Esophagus muscularis mucosa (tissue), 4 donors: ENCODE results near the gene UBE4B.

Source experiments
- CTCF ChIP-seq, 3 experiments: fragments of 200-600 bp in 2 of 3; fragments of 450-650 bp in 1 of 3; sonication (generic) in 2 of 3; IDR thresholded peaks; one replicate each; pipeline ENCODE4 v1.5.1; 2017 to 2019; ENCODE audit warnings: antibody characterized with exemption in 3 of 3, mild to moderate bottlenecking in 2 of 3, moderate library complexity in 1 of 3
- EP300 ChIP-seq: sonication (generic); formaldehyde crosslinking; IDR thresholded peaks from one replicate; pipeline ENCODE4 v1.6.1; 2017; ENCODE audit warnings: antibody characterized with exemption
- POLR2A ChIP-seq: fragments of 450-650 bp; IDR thresholded peaks from one replicate; pipeline ENCODE4 v1.6.1; 2017; ENCODE audit warnings: antibody characterized with exemption, moderate library complexity, mild to moderate bottlenecking, low read depth
- POLR2AphosphoS5 ChIP-seq, 2 donors: sonication (generic); formaldehyde crosslinking; IDR thresholded peaks; one replicate each; pipeline ENCODE4 v1.6.1; 2017; ENCODE audit warnings: antibody characterized with exemption in 2 of 2

DNA sequence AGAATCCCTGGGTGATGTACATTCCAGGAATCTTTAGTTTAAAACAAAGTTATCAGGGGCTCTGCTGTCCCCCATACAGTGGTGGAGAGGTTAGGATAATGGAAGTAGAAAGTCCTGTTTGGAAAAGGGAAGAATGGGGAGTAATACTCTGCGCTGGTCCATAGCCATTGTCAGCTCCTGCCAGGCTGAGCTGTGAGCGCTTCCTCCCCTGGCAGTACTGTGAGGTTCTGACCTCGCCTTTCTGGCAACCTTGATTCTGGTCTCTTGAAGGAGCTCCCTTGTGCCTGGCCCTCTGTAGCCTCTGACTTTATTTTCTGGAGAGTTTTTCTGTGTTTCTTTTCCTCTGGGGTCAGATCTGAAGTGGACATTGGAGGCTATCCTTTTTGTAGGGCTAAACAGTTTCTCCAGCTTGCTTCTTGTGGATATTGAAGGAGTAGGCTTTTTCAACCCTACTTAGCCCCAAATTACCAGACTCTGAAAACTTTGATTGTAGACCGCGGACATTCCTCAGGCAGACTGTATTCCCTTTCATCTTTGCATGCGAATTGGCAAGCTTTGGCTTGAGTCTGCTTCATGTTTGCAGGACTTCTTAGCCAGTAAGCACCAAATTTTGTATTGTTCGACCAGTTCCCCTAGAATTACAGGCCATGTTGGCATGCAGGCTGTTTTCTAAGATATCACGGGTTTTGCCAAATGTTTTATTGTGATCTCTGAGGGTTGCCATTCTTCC, 13.8 kb downstream of the UBE4B start:
- TF ChIP-seq CTCF (IDR thresholded peaks at IDR 0.05) (no peak), POLR2A (no peak), POLR2AphosphoS5 (IDR thresholded peaks at IDR 0.05) (no peak), EP300 (no peak)
